Progenitor cell of endocrine pancreas (in vitro differentiated cells): Measurements from ENCODE around the gene FBLN1. TPM values are rescaled to one million over a fixed set of nuclear protein-coding genes. Genes with fewer than 3 reads are reported as not detected.

Experiments
- DNase-seq: peaks from one replicate; pipeline ENCODE4 v3.0.0; 2021; ENCODE audit warnings: low spot score; ENCODE audit not compliant: unreplicated experiment
- H3K27ac Mint-ChIP-seq: 2 replicates; pipeline ENCODE4 v1.8.0; 2021; ENCODE audit warnings: mild to moderate bottlenecking, moderate library complexity, mixed read lengths
- H3K27me3 Mint-ChIP-seq: 2 replicates; pipeline ENCODE4 v1.8.0; 2021; ENCODE audit warnings: mixed read lengths
- H3K36me3 Mint-ChIP-seq: 2 replicates; pipeline ENCODE4 v1.8.0; 2022; ENCODE audit warnings: mixed read lengths; ENCODE audit not compliant: insufficient read depth
- H3K4me1 Mint-ChIP-seq: 2 replicates; pipeline ENCODE4 v1.8.0; 2021; ENCODE audit warnings: low read depth, mixed read lengths
- H3K4me3 Mint-ChIP-seq: 2 replicates; pipeline ENCODE4 v1.8.0; 2021; ENCODE audit warnings: low read depth, mild to moderate bottlenecking, moderate library complexity, mixed read lengths
- H3K9me3 Mint-ChIP-seq: 2 replicates; pipeline ENCODE4 v1.8.0; 2021; ENCODE audit warnings: low read depth, mixed read lengths
- CTCF ChIP-seq: fragments of 200-600 bp; sonication (generic); IDR thresholded peaks from one replicate; pipeline ENCODE4 v1.5.0; 2021; ENCODE audit warnings: antibody characterized with exemption, mild to moderate bottlenecking; ENCODE audit not compliant: unreplicated experiment
- total RNA-seq: library from RNA; stranded (reverse); gene quantifications from 2 replicates; pipeline ENCODE4 v1.2.1, GENCODE V29; 2021

The FBLN1 gene
- total RNA-seq, 1 donor from 2014 or later: 258 TPM

- no peaks in the 10 kb centered on the region for H3K4me1 Mint-ChIP-seq
- H3K4me3 Mint-ChIP-seq: no peak overlapping the region
- DNase-seq: no peak
- no peak for TF ChIP-seq CTCF
- no peaks in the 10 kb centered on the region for H3K27me3 Mint-ChIP-seq
- H3K9me3 Mint-ChIP-seq: no peaks in the 10 kb centered on the region
- no peak overlapping the region for H3K27ac Mint-ChIP-seq
- H3K36me3 Mint-ChIP-seq: peaks cover 9% of the 10 kb centered on the region
Observed at GRCh38 chr22:45524966-45525365, 22.3 kb downstream of the FBLN1 start.

GRCh38 chr22:45525480-45525879 is 22.8 kb downstream of the FBLN1 start:
- no peak for DNase-seq
- Mint-ChIP-seq H3K9me3 (no peaks in the 10 kb centered on the region), H3K27ac (no peak overlapping the region), H3K27me3 (no peaks in the 10 kb centered on the region), H3K4me3 (no peak overlapping the region), H3K4me1 (no peaks in the 10 kb centered on the region), H3K36me3 (peaks cover 10% of the 10 kb centered on the region)
- TF ChIP-seq CTCF: no peak

DNA sequence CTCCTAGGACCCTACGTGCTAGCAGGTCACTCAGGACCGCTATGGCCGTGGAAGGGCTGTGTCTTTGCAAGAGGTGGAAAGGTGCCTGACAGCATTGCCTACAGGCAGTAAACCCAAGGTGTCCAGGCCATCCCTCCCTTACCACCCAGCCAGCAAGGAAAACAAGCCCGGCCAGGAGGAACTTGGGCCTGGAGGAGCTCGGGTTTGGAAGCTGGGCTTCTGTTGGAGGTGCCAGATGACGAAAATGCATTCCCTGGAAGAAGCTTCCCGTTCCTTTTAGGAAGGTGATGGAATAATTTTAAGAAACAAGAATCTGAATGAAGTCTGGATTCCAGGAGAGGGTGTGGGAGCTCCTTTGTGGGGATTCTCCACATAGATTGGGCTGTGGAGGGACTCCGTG is 23.6 kb downstream of the FBLN1 start:
- Mint-ChIP-seq H3K4me3 (no peak overlapping the region), H3K9me3 (no peaks in the 10 kb centered on the region), H3K27me3 (no peaks in the 10 kb centered on the region), H3K4me1 (no peaks in the 10 kb centered on the region), H3K36me3 (peaks cover 10% of the 10 kb centered on the region), H3K27ac (no peak overlapping the region)
- DNase-seq: no peak
- no peak for TF ChIP-seq CTCF

DNA sequence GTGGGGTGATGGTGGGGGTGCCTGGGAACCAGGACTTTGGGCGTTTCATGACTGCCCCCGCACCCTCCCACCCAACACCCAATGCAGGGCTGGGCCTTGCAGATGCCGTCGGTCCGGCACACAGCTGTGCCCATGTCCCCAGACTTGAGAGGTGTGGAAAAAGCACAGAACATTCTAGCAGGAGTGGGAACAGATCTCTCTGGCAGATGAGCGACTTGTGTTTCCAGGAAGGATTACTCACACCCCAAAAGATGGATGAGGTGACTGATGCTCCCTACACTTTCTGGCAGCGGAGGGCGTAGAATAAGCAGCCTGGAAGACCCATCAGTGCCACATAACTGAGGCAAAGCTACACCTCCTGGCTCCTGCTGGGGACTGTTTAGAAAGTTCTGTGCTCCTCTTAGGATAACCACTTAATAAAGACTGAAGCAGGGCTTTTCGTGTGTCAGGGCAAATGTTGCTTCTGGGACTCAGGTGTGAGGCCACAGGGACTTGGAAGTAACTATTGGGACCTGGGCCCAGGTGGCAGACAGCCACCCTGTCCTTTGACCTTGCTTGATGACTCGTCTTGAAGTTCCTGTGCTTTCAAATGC is 24.2 kb downstream of the FBLN1 start:
- Mint-ChIP-seq H3K27me3 (no peaks in the 10 kb centered on the region), H3K4me1 (no peaks in the 10 kb centered on the region), H3K27ac (no peak overlapping the region), H3K36me3 (peaks cover 11% of the 10 kb centered on the region), H3K4me3 (no peak overlapping the region), H3K9me3 (no peaks in the 10 kb centered on the region)
- TF ChIP-seq CTCF: no peak
- DNase-seq: no peak

- Mint-ChIP-seq H3K27ac (no peak overlapping the region), H3K9me3 (no peaks in the 10 kb centered on the region), H3K4me1 (no peaks in the 10 kb centered on the region), H3K4me3 (no peak overlapping the region), H3K36me3 (peaks cover 13% of the 10 kb centered on the region), H3K27me3 (no peaks in the 10 kb centered on the region)
- no peak for DNase-seq
- TF ChIP-seq CTCF: no peak
Observed at GRCh38 chr22:45527456-45527855, 24.8 kb downstream of the FBLN1 start.
